Stimulated activated CD4-positive, alpha-beta T cell treated with anti-CD3 and anti-CD28 coated beads, Interleukin-2, amount 100 ng/mL, for 4 hours (primary cell): ENCODE results near the gene UEVLD.

Source experiments
- DNase-seq: peaks from one replicate; pipeline ENCODE4 v3.0.0-alpha.2; 2020; ENCODE audit warnings: low read depth

Gene UEVLD

GRCh38 chr11:18581825-18582224, 6.7 kb downstream of the UEVLD start:
- DNase-seq, result no peak

GRCh38 chr11:18580113-18580766, 8.3 kb downstream of the UEVLD start:
- no peak for DNase-seq

GRCh38 chr11:18578975-18579598, 9.4 kb downstream of the UEVLD start:
- no peak for DNase-seq

GRCh38 chr11:18575361-18575760, 13.2 kb downstream of the UEVLD start:
- DNase-seq, result no peak

- no peak for DNase-seq
Measured at GRCh38 chr11:18567081-18567480, 21.5 kb downstream of the UEVLD start.

- DNase-seq, result no peak
Measured at GRCh38 chr11:18566406-18566805, 22.1 kb downstream of the UEVLD start.

- no peak for DNase-seq
Measured at GRCh38 chr11:18564149-18564548, 24.4 kb downstream of the UEVLD start.

- no peak for DNase-seq
Measured at GRCh38 chr11:18563090-18563730, 25.3 kb downstream of the UEVLD start.

- DNase-seq, result no peak
Measured at GRCh38 chr11:18548001-18548400, 40.5 kb downstream of the UEVLD start.

GRCh38 chr11:18540207-18541009, 48.1 kb downstream of the UEVLD start:
- DNase-seq, result no peak

- DNase-seq, result no peak
Measured at GRCh38 chr11:18536209-18536608, 52.3 kb downstream of the UEVLD start.

- no peak for DNase-seq
Measured at GRCh38 chr11:18534245-18534644, 54.3 kb downstream of the UEVLD start.

- DNase-seq, result no peak
Measured at GRCh38 chr11:18533365-18533764, 55.2 kb downstream of the UEVLD start.

- DNase-seq, result no peak
Measured at GRCh38 chr11:18527512-18527911, 61.0 kb downstream of the UEVLD start.

- DNase-seq, result peak; percentile 86
Measured at GRCh38 chr11:18526521-18527296, 61.8 kb downstream of the UEVLD start, which contains the start of gene TSG101. TSG101 (minus strand) TSS chr11:18526942; CDS start chr11:18526816, 126 bp downstream.

- no peak for DNase-seq
Measured at GRCh38 chr11:18526130-18526520, 62.4 kb downstream of the UEVLD start.

- no peak for DNase-seq
Measured at GRCh38 chr11:18524248-18524647, 64.3 kb downstream of the UEVLD start.

- no peak for DNase-seq
Measured at GRCh38 chr11:18523084-18523483, 65.5 kb downstream of the UEVLD start.

GRCh38 chr11:18522388-18522787, 66.1 kb downstream of the UEVLD start:
- no peak for DNase-seq

GRCh38 chr11:18521122-18521521, 67.4 kb downstream of the UEVLD start:
- DNase-seq, result no peak

GRCh38 chr11:18502352-18502751, 86.2 kb downstream of the UEVLD start:
- no peak for DNase-seq

GRCh38 chr11:18501629-18502028, 86.9 kb downstream of the UEVLD start:
- DNase-seq, result no peak
